IMR-90 (cell line): ENCODE results near the gene AMACR. TPM values are rescaled to one million over a fixed set of nuclear protein-coding genes. Genes with fewer than 3 reads are reported as not detected.
A peak's percentile ranks its signal among the peaks of the same experiment; 100 is the strongest.

Experiments
- ATAC-seq: fragments of 200-7000 bp; cut with Tn5 transposase; 2 replicates; pipeline ENCODE4 v1.9.1; 2020; ENCODE audit warnings: low read depth, mild to moderate bottlenecking, moderate library complexity
- Bru-seq: library from RNA; stranded (reverse); fragments of 400-500 nt; gene quantifications from one replicate; lab custom pipeline; 2021; lab: Mats Ljungman, UMichigan
- BruChase-seq, 2 experiments: library from RNA; stranded (reverse); fragments of 400-500 nt; gene quantifications; one replicate each; lab custom pipeline; 2021; lab: Mats Ljungman, UMichigan
- BruUV-seq: library from RNA; stranded (reverse); fragments of 400-500 nt; replicated peaks from 2 replicates; lab custom pipeline; 2021; lab: Mats Ljungman, UMichigan
- CTCF ChIA-PET: fragments of 300-600 bp; formaldehyde crosslinking; extraction: SDS; loops from one replicate; lab custom pipeline; 2021; ENCODE audit warnings: antibody characterized with exemption; lab: Yijun Ruan, JAX
- POLR2A ChIA-PET: fragments of 300-600 bp; sonication (Branson Sonifier 250); formaldehyde crosslinking; loops from one replicate; lab custom pipeline; 2022; ENCODE audit warnings: antibody characterized with exemption; ENCODE audit not compliant: unreplicated experiment; lab: Charles Lee
- DNase-seq: peaks from one replicate; pipeline ENCODE4 v3.0.0; 2013
- H2AFZ ChIP-seq: replicated peaks from 2 replicates; pipeline ENCODE3; 2013; ENCODE audit warnings: low read length, mild to moderate bottlenecking; ENCODE audit not compliant: poor library complexity
- H2AK5ac ChIP-seq: 2 replicates; pipeline ENCODE4 v1.6.1; 2013; ENCODE audit warnings: low read depth, low read length, inconsistent platforms
- H2AK9ac ChIP-seq: replicated peaks from 2 replicates; pipeline ENCODE3; 2013; ENCODE audit warnings: mild to moderate bottlenecking, low read depth, low read length, moderate library complexity; ENCODE audit not compliant: poor library complexity
- H2BK120ac ChIP-seq: 2 replicates; pipeline ENCODE4 v1.6.1; 2013; ENCODE audit warnings: low read depth, low read length, inconsistent platforms
- H2BK15ac ChIP-seq: 3 replicates; pipeline ENCODE4 v1.6.1; 2013; ENCODE audit warnings: low read depth, low read length, inconsistent platforms
- H2BK20ac ChIP-seq: 2 replicates; pipeline ENCODE4 v1.6.1; 2013; ENCODE audit warnings: low read depth, mild to moderate bottlenecking, inconsistent platforms, low read length, moderate library complexity
- H2BK5ac ChIP-seq: 2 replicates; pipeline ENCODE4 v1.6.1; 2013; ENCODE audit warnings: mild to moderate bottlenecking, low read depth, low read length, inconsistent platforms; ENCODE audit not compliant: poor library complexity, severe bottlenecking
- H3K14ac ChIP-seq: replicated peaks from 2 replicates; pipeline ENCODE4 v1.6.1; 2013; ENCODE audit warnings: low read depth, low read length, inconsistent platforms
- H3K18ac ChIP-seq: 2 replicates; pipeline ENCODE4 v1.6.1; 2013; ENCODE audit warnings: low read depth, low read length, control low read depth
- H3K23ac ChIP-seq: 2 replicates; pipeline ENCODE4 v1.6.1; 2013; ENCODE audit warnings: low read depth, low read length, inconsistent platforms
- H3K27ac ChIP-seq: 2 replicates; pipeline ENCODE4 v1.5.1; 2013; ENCODE audit warnings: mild to moderate bottlenecking, control low read depth, low read length; ENCODE audit not compliant: insufficient read depth
- H3K27me3 ChIP-seq: 2 replicates; pipeline ENCODE4 v1.6.1; 2013; ENCODE audit warnings: low read length; ENCODE audit not compliant: control insufficient read depth, insufficient read depth
- H3K36me3 ChIP-seq: 2 replicates; pipeline ENCODE4 v1.6.1; 2013; ENCODE audit warnings: low read length, mixed read lengths; ENCODE audit not compliant: control insufficient read depth, insufficient read depth
- H3K4ac ChIP-seq: 2 replicates; pipeline ENCODE4 v1.6.1; 2013; ENCODE audit warnings: low read depth, low read length, inconsistent platforms
- H3K4me1 ChIP-seq: 2 replicates; pipeline ENCODE4 v1.6.1; 2013; ENCODE audit warnings: low read length, mixed read lengths; ENCODE audit not compliant: control insufficient read depth, insufficient read depth
- H3K4me2 ChIP-seq: 2 replicates; pipeline ENCODE4 v1.6.1; 2013; ENCODE audit warnings: low read depth, mild to moderate bottlenecking, control low read depth, low read length, moderate library complexity
- H3K4me3 ChIP-seq: 2 replicates; pipeline ENCODE4 v1.5.1; 2013; ENCODE audit warnings: low read depth, mild to moderate bottlenecking, control low read depth, low read length, moderate library complexity; ENCODE audit not compliant: insufficient read depth
- H3K56ac ChIP-seq: 2 replicates; pipeline ENCODE4 v1.6.1; 2013; ENCODE audit warnings: low read length, inconsistent platforms; ENCODE audit not compliant: insufficient read depth; ENCODE audit errors: extremely low read depth
- H3K79me1 ChIP-seq, 2 experiments: 2 replicates each; pipeline ENCODE4 v1.6.1; 2013; ENCODE audit warnings: low read length in 2 of 2, inconsistent platforms in 1 of 2, low read depth in 1 of 2
- H3K9ac ChIP-seq: 2 replicates; pipeline ENCODE4 v1.6.1; 2013; ENCODE audit warnings: low read depth, low read length, control low read depth
- H3K9me1 ChIP-seq: 2 replicates; pipeline ENCODE4 v1.6.1; 2013; ENCODE audit warnings: low read length, inconsistent platforms; ENCODE audit not compliant: insufficient read depth
- H3K9me3 ChIP-seq: 2 replicates; pipeline ENCODE4 v1.6.1; 2013; ENCODE audit warnings: low read length; ENCODE audit not compliant: control insufficient read depth, insufficient read depth
- H4K20me1 ChIP-seq: 2 replicates; pipeline ENCODE4 v1.6.1; 2013; ENCODE audit warnings: low read length, inconsistent platforms; ENCODE audit not compliant: insufficient read depth
- H4K5ac ChIP-seq: 2 replicates; pipeline ENCODE4 v1.6.1; 2013; ENCODE audit warnings: mild to moderate bottlenecking, low read depth, low read length, control low read depth
- H4K8ac ChIP-seq, 2 experiments: 2 replicates each; pipeline ENCODE4 v1.6.1; 2013; ENCODE audit warnings: low read depth in 2 of 2, low read length in 2 of 2, control low read depth in 1 of 2, inconsistent platforms in 1 of 2
- H4K91ac ChIP-seq: 2 replicates; pipeline ENCODE4 v1.6.1; 2013; ENCODE audit warnings: low read depth, low read length, inconsistent platforms; ENCODE audit not compliant: insufficient read depth
- CEBPB ChIP-seq: IDR thresholded peaks from 2 replicates; pipeline ENCODE4 v1.6.1; 2012; ENCODE audit warnings: low read depth, low read length, improper control_type of control experiment
- MXI1 ChIP-seq: IDR thresholded peaks from 2 replicates; pipeline ENCODE4 v1.6.1; 2012; ENCODE audit warnings: low read depth, mild to moderate bottlenecking, low read length, moderate library complexity, borderline replicate concordance
- POLR2A ChIP-seq: IDR thresholded peaks from 2 replicates; pipeline ENCODE4 v1.6.1; 2012; ENCODE audit warnings: mild to moderate bottlenecking, low read depth, low read length
- SMC3 ChIP-seq: fragments of 150-350 bp; IDR thresholded peaks from 2 replicates; pipeline ENCODE4 v1.6.1; 2016; ENCODE audit warnings: low read depth, mild to moderate bottlenecking, antibody characterized with exemption, low read length, moderate library complexity
- WGBS, 2 experiments: methylation state at CpG; one replicate each; pipeline versions ENCODE4 v1.1.5 to v1.1.7; 2013; ENCODE audit warnings: missing lambda C conversion rate in 2 of 2; ENCODE audit not compliant: insufficient read length in 1 of 2; ENCODE audit errors: extremely low coverage in 2 of 2; 5-methylcytosine and 5-hydroxymethylcytosine counted together
- dilution Hi-C: fragments of 300-500 bp; cut with HindIII; formaldehyde crosslinking; loops from one replicate; pipeline ENCODE4 v1.14.3; 2018; ENCODE audit warnings: low sequenced_read_pairs; ENCODE audit not compliant: unreplicated experiment
- in situ Hi-C: fragments of 300-500 bp; cut with MboI; formaldehyde crosslinking; loops from 3 replicates; pipeline ENCODE4 v1.14.3; 2019; ENCODE audit warnings: low sequenced_read_pairs, inconsistent platforms, mixed read lengths
- intact Hi-C: fragments of 100-400 bp; cut with micrococcal nuclease; formaldehyde crosslinking; loops from 2 replicates; pipeline ENCODE4 v1.10.0; 2022
- long read RNA-seq: library from polyadenylated mRNA; unstranded; transcript quantifications from one replicate; pipeline ENCODE4 v2.0.0, GENCODE V29; 2021; ENCODE audit not compliant: unreplicated experiment
- polyA plus RNA-seq, 3 experiments: library from polyadenylated mRNA; depleted of rRNA; stranded (reverse); fragments of >200 nt; gene quantifications; 2 replicates each; pipeline ENCODE4 v1.2.3, GENCODE V29; 2012; ENCODE audit warnings: low replicate concordance in 1 of 3
- total RNA-seq: library from RNA; depleted of rRNA; stranded (reverse); fragments of >200 nt; gene quantifications from 2 replicates; pipeline ENCODE4 v1.2.3, GENCODE V29; 2012; rRNA removed
- TF ChIP-seq, protein P1 (sequence below): conservative IDR thresholded peaks from 2 replicates; pipeline ENCODE4 v1.5.1; 2012; ENCODE audit warnings: mild to moderate bottlenecking, low read depth, low read length, improper control_type of control experiment
- TF ChIP-seq, protein P2 (sequence below): fragments of 150-350 bp; IDR thresholded peaks from 2 replicates; pipeline ENCODE4 v1.6.1; 2017; ENCODE audit warnings: mild to moderate bottlenecking, antibody characterized with exemption, low read length, low read depth

AMACR gene
- total RNA-seq: 10.0 and 12.9 TPM in 2 replicates
- 7.3 and 8.2 TPM in 2 replicates for polyA plus RNA-seq (2012; rRNA removed)
- 4.1 and 4.5 TPM in 2 replicates for polyA plus RNA-seq (2012; cell fraction: cytosol; rRNA removed)
- polyA plus RNA-seq (2012; cell fraction: nucleus; rRNA removed; ENCODE audit: low replicate concordance): 2.1 and 3.5 TPM in 2 replicates
- percentile 47 among the genes with signal in this experiment for Bru-seq, nascent RNA
- percentile 44 among the genes with signal in this experiment for BruChase-seq, experiment 1, labeled RNA remaining after a 6-hour chase
- percentile 56 among the genes with signal in this experiment for BruChase-seq, experiment 2, labeled RNA remaining after a 2-hour chase
- long read RNA-seq, full-length matches to known transcripts: 14 of 14 reads
- long read RNA-seq, partial matches to known transcripts: 0 of 14 reads
- long read RNA-seq, other reads (novel, unspliced or antisense): 0 of 14 reads

DNA sequence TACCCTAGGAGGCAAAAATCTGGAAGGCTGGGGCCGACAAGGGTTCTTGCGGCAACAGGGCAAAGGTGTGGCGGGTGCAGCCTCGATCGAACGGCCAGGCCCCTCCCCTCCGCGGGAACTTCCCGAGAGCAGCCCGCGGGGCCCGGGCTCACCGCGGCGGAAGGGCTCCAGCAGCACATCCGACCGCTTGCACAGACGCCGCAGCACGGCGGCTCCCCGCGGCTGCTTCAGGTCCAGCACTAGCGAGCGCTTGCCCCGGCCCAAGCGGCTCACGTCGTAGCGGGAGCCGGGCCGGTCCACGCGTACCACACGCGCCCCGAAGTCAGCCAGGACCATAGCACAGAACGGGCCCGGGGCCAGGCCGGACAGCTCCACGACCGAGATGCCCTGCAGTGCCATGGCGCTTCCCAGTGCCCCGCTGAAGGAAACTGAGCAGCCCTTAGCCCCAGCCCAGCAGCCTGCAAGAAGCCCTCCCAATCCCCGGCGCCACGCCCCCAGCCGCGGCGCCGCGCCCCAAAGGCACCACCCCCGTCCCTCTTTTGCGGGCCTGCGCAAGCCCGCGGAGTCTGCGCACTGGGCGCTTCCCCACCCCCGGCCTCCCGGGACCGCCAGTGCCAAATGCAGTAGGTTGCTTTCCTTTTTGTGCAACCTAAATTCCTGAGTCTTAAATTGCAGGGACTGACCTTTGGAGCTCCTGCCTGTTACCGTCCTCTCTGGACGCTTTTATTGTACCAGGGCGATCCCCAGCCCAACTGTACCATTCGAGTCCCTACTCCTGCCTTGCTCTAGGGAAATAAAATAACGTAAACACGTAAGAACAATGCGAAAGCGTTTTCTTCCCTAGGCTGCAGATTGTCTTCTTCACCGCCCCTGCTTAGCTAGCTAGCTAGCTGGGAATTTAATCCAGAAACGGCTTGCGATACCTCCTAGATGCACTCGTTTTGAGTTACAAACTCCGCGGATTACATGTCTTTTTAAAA lies at the start of gene AMACR:
Gene AMACR (minus strand): TSS at position 430 of the 980 bp plus-strand sequence. CDS start 31 bp downstream, at position 399.
- TF ChIP-seq SMC3 (no peak), MXI1 (peak; percentile 98), CEBPB (peak; percentile 56), POLR2A (peak; percentile 60; the same call in 1 of the 2 replicates)
- TF ChIP-seq, protein P1, sequence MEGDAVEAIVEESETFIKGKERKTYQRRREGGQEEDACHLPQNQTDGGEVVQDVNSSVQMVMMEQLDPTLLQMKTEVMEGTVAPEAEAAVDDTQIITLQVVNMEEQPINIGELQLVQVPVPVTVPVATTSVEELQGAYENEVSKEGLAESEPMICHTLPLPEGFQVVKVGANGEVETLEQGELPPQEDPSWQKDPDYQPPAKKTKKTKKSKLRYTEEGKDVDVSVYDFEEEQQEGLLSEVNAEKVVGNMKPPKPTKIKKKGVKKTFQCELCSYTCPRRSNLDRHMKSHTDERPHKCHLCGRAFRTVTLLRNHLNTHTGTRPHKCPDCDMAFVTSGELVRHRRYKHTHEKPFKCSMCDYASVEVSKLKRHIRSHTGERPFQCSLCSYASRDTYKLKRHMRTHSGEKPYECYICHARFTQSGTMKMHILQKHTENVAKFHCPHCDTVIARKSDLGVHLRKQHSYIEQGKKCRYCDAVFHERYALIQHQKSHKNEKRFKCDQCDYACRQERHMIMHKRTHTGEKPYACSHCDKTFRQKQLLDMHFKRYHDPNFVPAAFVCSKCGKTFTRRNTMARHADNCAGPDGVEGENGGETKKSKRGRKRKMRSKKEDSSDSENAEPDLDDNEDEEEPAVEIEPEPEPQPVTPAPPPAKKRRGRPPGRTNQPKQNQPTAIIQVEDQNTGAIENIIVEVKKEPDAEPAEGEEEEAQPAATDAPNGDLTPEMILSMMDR: no peak; the same call in 1 of the 2 replicates
- TF ChIP-seq, protein P2, sequence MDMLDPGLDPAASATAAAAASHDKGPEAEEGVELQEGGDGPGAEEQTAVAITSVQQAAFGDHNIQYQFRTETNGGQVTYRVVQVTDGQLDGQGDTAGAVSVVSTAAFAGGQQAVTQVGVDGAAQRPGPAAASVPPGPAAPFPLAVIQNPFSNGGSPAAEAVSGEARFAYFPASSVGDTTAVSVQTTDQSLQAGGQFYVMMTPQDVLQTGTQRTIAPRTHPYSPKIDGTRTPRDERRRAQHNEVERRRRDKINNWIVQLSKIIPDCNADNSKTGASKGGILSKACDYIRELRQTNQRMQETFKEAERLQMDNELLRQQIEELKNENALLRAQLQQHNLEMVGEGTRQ: 0 out of 2 replicates have a peak, but pooled peaks have one; percentile 2
- H3K4me1 ChIP-seq: peaks cover 4% of the 10 kb centered on the region
- no TSS peak for BruUV-seq
- ATAC-seq: peak; percentile 95
- intact Hi-C loops (no loop called here), in situ Hi-C loops (no loop called here), dilution Hi-C loops (no loop called here)
- ChIA-PET CTCF (interaction anchor here (0.6 to 1.5 kb wide), 2 partner anchors 20 to 1151 kb away, joined by 3 to 7 read pairs; no protein-coding TSS in a partner anchor), POLR2A (no interaction called here)
- peak within 1 kb of the TSS; percentile 93 for H2BK5ac ChIP-seq
- peak within 1 kb of the TSS; percentile 87 for H2AK9ac ChIP-seq
- H3K18ac ChIP-seq: peak within 1 kb of the TSS; percentile 83
- peak within 1 kb of the TSS; percentile 58 for H2BK20ac ChIP-seq
- H3K9me3 ChIP-seq: no peaks in the 10 kb centered on the region
- H4K5ac ChIP-seq: peak within 1 kb of the TSS; percentile 72
- peaks cover 4% of the 10 kb centered on the region; the same call in 1 of the 2 replicates for H3K9me1 ChIP-seq
- H2AFZ ChIP-seq: peak within 1 kb of the TSS; percentile 93
- peak within 1 kb of the TSS; percentile 91 for H3K14ac ChIP-seq
- H3K27me3 ChIP-seq: no peaks in the 10 kb centered on the region
- peak within 1 kb of the TSS; percentile 91 for H3K56ac ChIP-seq
- peak within 1 kb of the TSS; percentile 86; the same call in 2 of the 3 replicates for H2BK15ac ChIP-seq
- peak within 1 kb of the TSS; percentile 51 for H3K4me3 ChIP-seq
- peaks cover 4% of the 10 kb centered on the region; the same call in 1 of the 2 replicates for H3K36me3 ChIP-seq
- no peaks in the 10 kb centered on the region for H4K20me1 ChIP-seq
- peak within 1 kb of the TSS; percentile 78 for H3K4me2 ChIP-seq
- H3K79me1 ChIP-seq: peaks cover 12 to 19% of the 10 kb centered on the region in 2 experiments; a peak in 3 of 4 replicates
- peak within 1 kb of the TSS; percentile 87 for H3K4ac ChIP-seq
- H3K9ac ChIP-seq: peak within 1 kb of the TSS; percentile 93
- peak within 1 kb of the TSS; percentile 93 for H4K91ac ChIP-seq
- peak within 1 kb of the TSS; percentile 91 for H3K23ac ChIP-seq
- DNase-seq: peak; percentile 88
- H4K8ac ChIP-seq: peak within 1 kb of the TSS; percentile 88 to 93
- WGBS, 2 experiments: 0% methylated on average over 11 of the region's 76 CpGs; no CpG with 5 or more reads in 1 of the 2 experiments
- H2BK120ac ChIP-seq: peak within 1 kb of the TSS; percentile 91
- peak within 1 kb of the TSS; percentile 44 for H2AK5ac ChIP-seq
- H3K27ac ChIP-seq: peak within 1 kb of the TSS; percentile 90
